Endothelial cell of umbilical vein (primary cell): ENCODE results near the gene PLN.

Experiments used
- POLR2A ChIP-seq: IDR thresholded peaks from 2 replicates; pipeline ENCODE4 v1.6.1; 2012; ENCODE audit warnings: low read depth, mild to moderate bottlenecking, control low read depth, low read length
- POLR2AphosphoS5 ChIP-seq: IDR thresholded peaks from 2 replicates; pipeline ENCODE4 v1.6.1; 2012; ENCODE audit warnings: low read depth, mild to moderate bottlenecking, control low read depth, low read length, moderate library complexity; ENCODE audit not compliant: insufficient read depth
- TF ChIP-seq, protein P1 (sequence below), 2 donors: IDR thresholded peaks; 1 replicate in 1 of 2; 2 replicates in 1 of 2; pipeline ENCODE4 v1.5.1; 2011; ENCODE audit warnings: low read length in 2 of 2, mild to moderate bottlenecking in 2 of 2, moderate library complexity in 2 of 2, control low read depth in 1 of 2, inconsistent platforms in 1 of 2, low read depth in 1 of 2; ENCODE audit not compliant: insufficient read depth in 1 of 2; ENCODE audit errors: extremely low read depth in 1 of 2

DNA sequence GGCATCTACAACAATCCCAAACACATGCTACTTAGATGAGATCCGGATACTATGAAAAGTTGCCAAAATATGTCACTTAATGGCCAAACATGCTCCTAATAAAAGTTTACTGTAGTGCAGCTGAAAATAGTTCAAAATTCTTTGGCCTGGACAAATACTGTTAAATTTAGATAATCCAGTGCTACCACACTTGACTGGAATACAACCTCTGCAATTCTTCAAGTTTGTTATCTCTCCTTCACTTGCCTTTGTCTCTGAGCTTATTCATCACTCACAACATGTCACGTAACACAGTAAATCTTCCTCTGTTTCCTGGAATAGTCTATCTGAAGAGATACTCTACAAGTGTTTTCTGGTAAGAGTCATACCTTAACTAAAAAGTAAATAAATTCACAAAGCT, 10.5 kb upstream of the PLN start:
- TF ChIP-seq, protein P1, sequence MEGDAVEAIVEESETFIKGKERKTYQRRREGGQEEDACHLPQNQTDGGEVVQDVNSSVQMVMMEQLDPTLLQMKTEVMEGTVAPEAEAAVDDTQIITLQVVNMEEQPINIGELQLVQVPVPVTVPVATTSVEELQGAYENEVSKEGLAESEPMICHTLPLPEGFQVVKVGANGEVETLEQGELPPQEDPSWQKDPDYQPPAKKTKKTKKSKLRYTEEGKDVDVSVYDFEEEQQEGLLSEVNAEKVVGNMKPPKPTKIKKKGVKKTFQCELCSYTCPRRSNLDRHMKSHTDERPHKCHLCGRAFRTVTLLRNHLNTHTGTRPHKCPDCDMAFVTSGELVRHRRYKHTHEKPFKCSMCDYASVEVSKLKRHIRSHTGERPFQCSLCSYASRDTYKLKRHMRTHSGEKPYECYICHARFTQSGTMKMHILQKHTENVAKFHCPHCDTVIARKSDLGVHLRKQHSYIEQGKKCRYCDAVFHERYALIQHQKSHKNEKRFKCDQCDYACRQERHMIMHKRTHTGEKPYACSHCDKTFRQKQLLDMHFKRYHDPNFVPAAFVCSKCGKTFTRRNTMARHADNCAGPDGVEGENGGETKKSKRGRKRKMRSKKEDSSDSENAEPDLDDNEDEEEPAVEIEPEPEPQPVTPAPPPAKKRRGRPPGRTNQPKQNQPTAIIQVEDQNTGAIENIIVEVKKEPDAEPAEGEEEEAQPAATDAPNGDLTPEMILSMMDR (IDR thresholded peaks at IDR 0.05; ENCODE audit: extremely low read depth in 1 of 2, insufficient read depth in 1 of 2, low read depth in 1 of 2, low read length in 2 of 2): no peak
- no peak for TF ChIP-seq POLR2AphosphoS5
- no peak for TF ChIP-seq POLR2A
